C1 segment of cervical spinal cord (tissue), 14 donors: ENCODE measurements around the gene U2SURP.
A peak's percentile ranks its signal among the peaks of the same experiment; 100 is the strongest.

ENCODE experiments used
- DNase-seq, 14 donors: peaks; one replicate each; lab custom pipeline; 2025; lab: John Stamatoyannopoulos, UW

Gene U2SURP

GRCh38 chr3:143001369-143002082 is at the start of gene U2SURP:
U2SURP (plus strand) TSS chr3:143001570; CDS start chr3:143001629, 59 bp downstream.
- peak; percentile 73 to 96 (median 93) for DNase-seq

DNA sequence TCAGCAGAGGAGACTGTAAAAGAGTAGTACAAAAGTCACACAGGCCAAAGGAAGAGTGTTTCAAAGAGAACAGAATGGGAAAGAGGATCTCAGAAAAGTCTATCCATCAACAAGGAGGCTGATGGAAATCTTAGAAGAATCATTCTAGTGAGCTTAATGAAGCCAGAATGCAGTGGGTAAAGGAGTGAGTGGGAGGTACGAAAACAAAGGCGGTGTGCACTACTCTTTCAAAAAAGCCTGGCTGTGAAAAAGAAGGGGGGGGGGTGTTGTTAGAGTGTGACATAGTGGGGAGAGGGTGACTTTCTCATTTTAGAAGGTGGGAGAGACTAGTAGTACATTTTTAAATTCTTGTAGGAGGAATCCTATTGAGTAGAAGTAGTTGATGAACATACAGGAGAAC is 49.6 kb upstream of the U2SURP start:
- no peak for DNase-seq

DNA sequence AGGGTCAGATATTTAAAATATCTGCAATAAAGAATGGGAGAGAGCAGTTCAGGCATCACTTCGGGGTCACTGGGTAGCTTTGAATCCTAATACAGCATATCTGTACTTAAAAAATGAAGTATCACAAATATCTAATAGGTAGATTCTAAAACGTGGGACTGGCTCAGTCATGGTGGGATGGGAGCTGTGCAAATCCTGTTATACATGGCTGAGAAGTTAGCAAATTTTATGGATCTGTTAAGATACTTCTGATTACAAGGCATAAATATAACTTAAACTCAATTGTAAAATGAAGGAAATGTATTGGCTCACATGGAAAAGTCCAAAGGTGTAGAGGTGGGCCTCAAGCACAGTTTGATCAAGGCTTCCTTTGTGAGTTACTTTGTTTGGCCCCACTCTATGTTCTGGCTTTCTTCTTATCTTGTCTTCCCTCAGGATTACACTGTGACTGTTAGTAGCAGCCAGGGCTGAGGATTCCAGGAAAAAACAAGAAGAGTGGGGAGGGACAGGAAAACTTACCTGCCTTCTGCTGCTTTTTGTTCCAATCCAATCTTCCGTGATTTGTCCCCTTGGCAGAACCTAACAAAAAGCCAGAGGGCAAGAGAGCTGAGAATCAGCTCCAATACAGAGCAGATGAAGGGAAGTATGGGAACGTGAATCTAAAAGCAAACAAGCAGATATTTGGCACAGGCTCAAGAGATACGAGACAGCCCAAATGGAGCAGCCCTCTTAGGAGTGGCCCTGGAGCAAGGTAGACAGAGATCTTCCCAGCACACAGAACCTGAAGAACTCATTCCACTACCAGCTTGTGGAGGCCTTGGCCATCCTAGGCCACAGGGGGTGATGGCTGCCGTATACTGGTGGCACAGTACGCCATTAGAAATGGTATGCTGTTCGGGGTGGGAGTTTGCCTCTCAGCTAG is 48.8 kb upstream of the U2SURP start:
- no peak for DNase-seq

DNA sequence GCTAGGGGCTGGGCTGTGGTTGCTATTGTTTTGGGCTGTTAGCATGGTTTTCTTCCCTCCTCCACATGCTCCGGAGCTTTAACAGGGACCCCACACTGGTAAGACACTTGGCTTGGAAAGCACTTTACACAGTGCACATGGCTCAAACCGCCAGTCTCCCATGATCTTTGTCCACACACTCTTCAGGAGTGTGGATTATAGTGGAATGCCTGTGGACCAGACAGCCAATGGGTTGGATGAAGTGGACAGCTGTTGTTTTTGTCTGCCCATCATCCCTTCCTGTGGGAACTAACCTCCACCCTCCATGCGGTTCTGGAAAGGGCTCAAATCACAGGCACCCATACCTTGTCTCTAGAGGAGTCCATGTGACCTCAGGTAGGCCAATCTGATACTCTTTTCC is 47.9 kb upstream of the U2SURP start:
- DNase-seq, result no peak

DNA sequence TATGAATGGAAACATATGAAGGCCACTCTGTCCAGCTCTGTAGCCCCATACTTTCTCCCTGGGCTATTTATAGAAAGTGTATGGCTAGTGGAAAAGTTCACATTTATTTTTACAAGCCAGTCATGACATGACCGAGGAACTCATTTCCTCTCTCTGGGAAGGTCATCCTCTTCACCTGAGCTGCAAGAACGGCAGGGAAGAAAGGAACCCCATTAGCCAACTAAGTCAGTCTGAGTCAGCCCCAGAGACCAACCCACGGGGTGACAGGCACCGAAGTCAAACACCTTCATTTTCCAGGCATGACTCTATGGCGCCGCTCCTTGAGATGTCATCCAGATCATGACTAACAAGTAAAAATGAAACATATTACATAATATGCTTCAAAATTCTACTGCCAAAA is 42.7 kb upstream of the U2SURP start:
- DNase-seq, result no peak

DNA sequence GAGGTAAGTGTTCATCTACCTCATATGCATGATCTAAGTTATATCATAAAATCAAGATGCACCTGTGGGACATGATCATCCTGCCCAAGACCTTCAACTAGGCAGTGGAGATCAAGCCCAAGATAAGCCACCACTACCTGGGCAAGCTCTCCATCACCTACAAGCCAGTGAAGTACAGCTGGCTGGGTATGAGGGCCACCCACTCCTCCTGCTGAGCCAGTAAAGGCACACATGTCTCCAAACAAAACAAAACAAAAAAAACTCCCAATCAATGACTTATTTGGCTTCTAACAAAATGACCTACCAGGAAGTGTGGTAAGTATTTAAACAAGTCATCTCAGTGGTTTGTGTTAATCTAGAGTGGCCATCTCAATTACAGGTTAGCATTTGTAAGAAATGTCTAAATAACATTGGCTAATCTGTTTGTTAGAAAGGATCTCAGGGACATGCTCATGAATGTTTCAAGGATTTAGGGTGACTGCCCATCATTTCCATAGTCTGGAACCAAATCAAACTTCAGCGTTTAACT is 41.0 kb upstream of the U2SURP start:
- no peak for DNase-seq

DNA sequence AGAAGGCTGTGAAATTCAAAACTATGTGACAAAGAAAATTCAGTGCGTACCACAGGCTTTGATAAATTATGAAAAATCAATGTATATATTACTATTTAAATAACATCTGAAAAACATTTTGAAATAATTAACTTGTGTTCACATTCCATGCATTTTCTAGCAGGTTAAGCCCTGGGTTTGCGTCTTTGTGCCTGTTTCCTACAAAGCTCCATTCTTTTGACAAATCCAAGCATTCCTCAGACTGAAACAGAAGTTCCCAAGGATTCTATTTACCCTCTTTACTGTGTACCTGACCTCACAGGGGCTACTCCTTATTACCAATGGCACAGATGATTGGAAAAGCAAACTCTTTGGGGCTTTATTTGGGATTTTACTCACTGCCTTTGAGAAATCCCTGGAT is 39.8 kb upstream of the U2SURP start:
- DNase-seq, result no peak

DNA sequence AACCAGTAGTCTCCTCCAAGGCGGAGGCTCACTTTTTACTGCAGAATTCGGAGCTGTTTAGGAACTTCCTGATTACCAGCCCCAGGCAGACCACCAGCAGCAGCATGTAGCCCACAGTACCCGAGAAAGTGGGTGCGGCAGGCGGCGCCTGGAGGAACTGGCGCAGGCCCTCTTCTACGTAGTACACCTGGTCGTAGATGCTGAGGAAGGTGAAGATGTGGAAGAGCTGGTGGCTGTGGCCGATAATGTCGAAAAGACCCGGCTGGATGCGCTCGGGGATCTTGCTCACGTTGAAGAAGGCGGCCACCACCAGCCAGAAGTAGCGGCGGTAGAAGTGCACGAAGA is 39.2 kb upstream of the U2SURP start:
- DNase-seq, result no peak

DNA sequence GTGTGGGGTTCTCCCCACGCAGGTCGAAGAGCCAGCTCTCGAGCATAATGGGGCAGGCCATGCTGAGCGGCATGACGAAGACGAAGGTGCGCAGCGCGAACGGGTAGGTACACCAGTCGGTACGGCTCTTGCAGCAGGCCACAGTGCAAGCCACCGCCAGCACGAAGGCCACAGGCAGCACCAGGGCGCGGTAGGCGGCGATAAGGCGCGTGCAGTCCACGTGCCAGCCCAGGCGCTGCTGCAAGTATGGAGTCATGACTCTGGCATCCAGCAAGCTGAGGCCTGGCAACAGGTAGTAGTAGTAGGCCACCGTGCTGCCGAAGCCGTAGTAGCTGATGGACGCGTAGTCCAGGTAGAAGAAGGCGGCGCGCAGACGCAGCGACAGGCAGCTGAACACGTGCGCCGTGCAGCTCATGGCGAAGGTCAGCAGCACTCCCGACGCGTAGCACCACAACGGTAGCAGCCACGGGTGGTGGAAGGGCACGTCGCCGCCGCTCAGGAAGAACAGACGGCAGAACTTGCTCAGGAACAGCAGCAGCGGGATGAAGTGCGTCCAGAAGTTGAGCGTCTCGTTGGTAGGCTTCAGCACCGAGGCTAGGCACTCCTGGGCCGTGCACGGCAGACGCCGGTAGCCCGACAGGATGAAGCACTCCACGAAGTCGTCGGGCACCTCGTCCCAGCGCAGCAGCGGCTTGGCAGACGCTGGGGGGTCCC is 38.7 kb upstream of the U2SURP start:
- DNase-seq, result no peak

- DNase-seq, result no peak
Measured at GRCh38 chr3:142963234-142963515, 38.2 kb upstream of the U2SURP start.

GRCh38 chr3:142963516-142964448 is 37.6 kb upstream of the U2SURP start, which contains the start of gene PAQR9:
PAQR9 (minus strand) TSS chr3:142963674; CDS start chr3:142963336, 338 bp downstream.
- DNase-seq, result peak in 2 of 14 donors; percentile 14 to 30

- DNase-seq, result no peak
Measured at GRCh38 chr3:142965581-142965980, 35.8 kb upstream of the U2SURP start.

DNA sequence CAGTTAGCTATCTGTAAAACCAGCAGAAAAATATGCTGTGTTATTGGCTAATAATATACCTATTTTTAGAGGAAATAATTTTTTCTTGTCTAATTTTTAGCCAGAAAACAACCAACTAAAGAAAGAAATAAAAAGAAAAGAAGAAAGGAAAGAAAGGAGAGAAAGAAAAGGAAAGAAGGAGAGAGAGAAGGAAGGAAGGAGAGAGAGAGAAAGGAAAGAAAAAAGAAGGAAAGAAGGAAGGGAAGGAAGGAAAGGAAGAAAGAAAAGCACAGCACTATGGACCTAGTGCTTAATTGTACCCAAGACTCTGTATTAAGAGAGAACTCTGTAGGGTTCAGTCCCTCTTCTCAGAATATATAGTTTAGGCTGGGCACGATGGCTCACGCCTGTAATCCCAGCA is 34.6 kb upstream of the U2SURP start:
- no peak for DNase-seq

- no peak for DNase-seq
Measured at GRCh38 chr3:142968319-142969025, 32.9 kb upstream of the U2SURP start.

- no peak for DNase-seq
Measured at GRCh38 chr3:142971431-142971830, 29.9 kb upstream of the U2SURP start.

DNA sequence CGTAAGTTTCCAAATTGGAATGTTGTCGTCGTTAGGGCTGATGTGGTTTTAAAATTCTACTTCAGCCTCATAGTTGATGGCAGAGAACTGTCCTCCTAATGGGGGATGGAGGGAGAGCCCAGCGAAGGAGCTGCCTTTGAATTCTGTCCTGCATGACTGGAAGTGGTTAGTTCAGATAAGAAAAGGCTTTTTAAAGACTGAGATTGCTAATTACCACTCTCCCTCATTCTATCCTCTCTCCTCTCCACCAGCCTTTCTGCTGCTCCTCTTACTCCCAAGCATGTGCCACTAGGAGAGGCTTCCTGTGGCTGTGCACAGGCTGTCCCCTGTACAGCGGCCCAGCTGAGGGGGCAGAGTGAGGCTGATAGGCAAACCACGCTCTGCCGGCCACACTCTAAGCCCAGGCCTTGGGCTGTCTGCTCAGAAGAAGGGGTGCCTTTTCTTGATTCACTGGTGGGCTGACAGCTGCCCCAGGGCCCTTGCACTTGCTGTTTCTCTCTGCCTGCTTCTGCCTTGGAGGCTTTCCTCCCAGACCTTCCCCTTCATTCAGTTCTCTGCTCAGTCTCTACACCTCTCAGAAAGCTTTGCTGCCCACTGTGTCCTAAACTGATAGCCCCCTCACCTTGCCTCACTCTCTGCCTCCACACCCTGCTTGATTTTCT is 29.1 kb upstream of the U2SURP start:
- no peak for DNase-seq

DNA sequence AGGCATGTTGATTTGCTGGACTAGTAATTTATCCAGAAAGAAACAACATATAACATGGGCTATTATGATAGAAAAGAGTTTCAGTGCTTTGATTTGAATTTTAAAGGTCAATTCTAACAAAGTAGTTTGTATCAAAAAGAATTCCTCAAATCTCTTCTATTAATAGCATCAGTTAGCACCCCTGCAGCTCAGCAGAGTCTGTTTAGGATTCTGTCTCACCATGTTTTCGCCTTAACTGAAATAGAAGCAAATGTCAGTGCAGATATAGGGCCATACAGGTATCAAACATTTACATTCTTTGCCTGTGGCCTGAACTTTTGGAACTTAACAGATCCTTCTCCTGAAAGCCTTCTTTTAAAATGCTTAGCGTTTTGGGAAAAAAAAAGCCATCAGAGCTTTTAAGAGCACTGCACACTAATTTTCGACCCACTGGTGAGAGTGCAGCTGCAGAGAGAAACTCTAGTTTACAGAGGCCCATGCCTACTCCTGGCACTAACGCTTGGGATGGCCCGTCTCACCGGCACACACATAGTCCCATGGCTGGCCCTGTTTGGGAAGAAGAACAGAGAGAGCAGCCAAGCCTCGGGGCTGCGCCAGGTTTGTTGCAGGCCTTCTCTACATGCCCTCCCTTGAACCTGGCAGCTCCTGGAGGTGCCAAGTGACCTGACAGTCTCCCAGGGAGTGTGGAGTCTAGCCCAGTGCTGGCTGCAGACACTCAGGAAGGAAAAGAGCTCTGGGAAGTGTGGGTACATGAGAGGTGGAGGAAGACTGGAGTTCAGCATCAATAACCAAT is 28.0 kb upstream of the U2SURP start:
- peak in 10 of 14 donors; percentile 4 to 90 (median 50) for DNase-seq

GRCh38 chr3:142975316-142975995 is 25.9 kb upstream of the U2SURP start:
- no peak for DNase-seq
